ENCODE data around the gene FOXL2NB.

DNA sequence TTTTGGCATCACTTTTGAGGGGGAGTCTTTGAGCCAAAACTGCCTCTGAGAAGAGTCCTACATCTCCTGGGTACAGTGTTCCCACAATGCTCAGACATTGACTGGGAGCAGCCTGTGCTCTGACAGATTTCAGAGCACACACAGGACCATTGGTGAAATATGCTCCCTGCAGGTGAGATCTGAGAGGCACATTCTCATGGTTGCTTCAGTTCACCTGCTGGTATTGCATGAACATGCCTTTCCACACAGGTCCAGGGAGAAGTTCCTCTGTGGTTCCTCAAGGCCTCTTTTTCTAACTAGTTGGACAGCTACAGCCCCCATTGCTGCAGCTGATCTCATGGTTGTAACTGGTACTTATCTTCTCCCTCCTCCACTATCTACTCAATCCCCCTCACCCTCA is 37.1 kb upstream of the FOXL2NB start:
- TF ChIP-seq, protein P1, sequence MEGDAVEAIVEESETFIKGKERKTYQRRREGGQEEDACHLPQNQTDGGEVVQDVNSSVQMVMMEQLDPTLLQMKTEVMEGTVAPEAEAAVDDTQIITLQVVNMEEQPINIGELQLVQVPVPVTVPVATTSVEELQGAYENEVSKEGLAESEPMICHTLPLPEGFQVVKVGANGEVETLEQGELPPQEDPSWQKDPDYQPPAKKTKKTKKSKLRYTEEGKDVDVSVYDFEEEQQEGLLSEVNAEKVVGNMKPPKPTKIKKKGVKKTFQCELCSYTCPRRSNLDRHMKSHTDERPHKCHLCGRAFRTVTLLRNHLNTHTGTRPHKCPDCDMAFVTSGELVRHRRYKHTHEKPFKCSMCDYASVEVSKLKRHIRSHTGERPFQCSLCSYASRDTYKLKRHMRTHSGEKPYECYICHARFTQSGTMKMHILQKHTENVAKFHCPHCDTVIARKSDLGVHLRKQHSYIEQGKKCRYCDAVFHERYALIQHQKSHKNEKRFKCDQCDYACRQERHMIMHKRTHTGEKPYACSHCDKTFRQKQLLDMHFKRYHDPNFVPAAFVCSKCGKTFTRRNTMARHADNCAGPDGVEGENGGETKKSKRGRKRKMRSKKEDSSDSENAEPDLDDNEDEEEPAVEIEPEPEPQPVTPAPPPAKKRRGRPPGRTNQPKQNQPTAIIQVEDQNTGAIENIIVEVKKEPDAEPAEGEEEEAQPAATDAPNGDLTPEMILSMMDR (IDR thresholded peaks at IDR 0.05): no peak
- no peak for TF ChIP-seq POLR2A (IDR thresholded peaks at IDR 0.05)

Measured in adrenal gland (tissue), 5 donors.